ENCODE measurements around the gene EFEMP2. TPM values are rescaled to one million over a fixed set of nuclear protein-coding genes. Genes with fewer than 3 reads are reported as not detected.

EFEMP2 gene
- total RNA-seq, 1 experiment from 2014 or later = 21.5 TPM

- H3K9me3 ChIP-seq (replicated peaks) = no peaks in the 10 kb centered on the region
- H3K4me3 ChIP-seq = no peak overlapping the region
- H3K36me3 ChIP-seq = peaks cover 17% of the 10 kb centered on the region
- DNase-seq = no peak
- H3K4me1 ChIP-seq = no peaks in the 10 kb centered on the region
- H3K27me3 ChIP-seq = no peaks in the 10 kb centered on the region
- no peak overlapping the region for H3K27ac ChIP-seq
Measured at GRCh38 chr11:65883786-65884715, 11.5 kb upstream of the EFEMP2 start.

GRCh38 chr11:65883058-65883761, 10.6 kb upstream of the EFEMP2 start:
- no peak overlapping the region for H3K4me3 ChIP-seq
- DNase-seq = no peak
- peaks cover 17% of the 10 kb centered on the region for H3K36me3 ChIP-seq
- no peaks in the 10 kb centered on the region for H3K9me3 ChIP-seq (replicated peaks)
- H3K4me1 ChIP-seq = no peaks in the 10 kb centered on the region
- H3K27ac ChIP-seq = no peak overlapping the region
- no peaks in the 10 kb centered on the region for H3K27me3 ChIP-seq

- H3K9me3 ChIP-seq (replicated peaks) = no peaks in the 10 kb centered on the region
- DNase-seq = no peak
- H3K36me3 ChIP-seq = peaks cover 17% of the 10 kb centered on the region
- H3K4me1 ChIP-seq = no peaks in the 10 kb centered on the region
- no peak overlapping the region for H3K4me3 ChIP-seq
- H3K27me3 ChIP-seq = no peaks in the 10 kb centered on the region
- no peak overlapping the region for H3K27ac ChIP-seq
Measured at GRCh38 chr11:65882120-65883057, 9.8 kb upstream of the EFEMP2 start.

- Histone ChIP-seq H3K4me3 (no peak overlapping the region), H3K27me3 (no peaks in the 10 kb centered on the region), H3K36me3 (peaks cover 17% of the 10 kb centered on the region), H3K9me3 (replicated peaks) (no peaks in the 10 kb centered on the region), H3K4me1 (no peaks in the 10 kb centered on the region), H3K27ac (no peak overlapping the region)
- no peak for DNase-seq
Measured at GRCh38 chr11:65880844-65881421, 8.3 kb upstream of the EFEMP2 start.

GRCh38 chr11:65880027-65880426, 7.4 kb upstream of the EFEMP2 start:
- Histone ChIP-seq H3K27me3 (no peaks in the 10 kb centered on the region), H3K4me3 (no peak overlapping the region), H3K36me3 (peaks cover 15% of the 10 kb centered on the region), H3K9me3 (replicated peaks) (no peaks in the 10 kb centered on the region), H3K4me1 (no peaks in the 10 kb centered on the region), H3K27ac (no peak overlapping the region)
- no peak for DNase-seq

GRCh38 chr11:65879617-65880016, 7.0 kb upstream of the EFEMP2 start, which contains the start of gene CTSW:
Gene CTSW, plus strand, starts transcription at chr11:65879837. Its CDS starts 18 bp downstream, at chr11:65879855.
- no peak within 1 kb of the TSS for H3K27ac ChIP-seq
- no peaks in the 10 kb centered on the region for H3K27me3 ChIP-seq
- DNase-seq = no peak
- no peak within 1 kb of the TSS for H3K4me3 ChIP-seq
- H3K4me1 ChIP-seq = no peaks in the 10 kb centered on the region
- peaks cover 13% of the 10 kb centered on the region for H3K36me3 ChIP-seq
- no peaks in the 10 kb centered on the region for H3K9me3 ChIP-seq (replicated peaks)

GRCh38 chr11:65873318-65874156, 937 bp upstream of the EFEMP2 start:
- H3K9me3 ChIP-seq (replicated peaks) = no peaks in the 10 kb centered on the region
- H3K4me1 ChIP-seq = peaks cover 5% of the 10 kb centered on the region; the same call in 1 of the 2 replicates
- no peaks in the 10 kb centered on the region for H3K36me3 ChIP-seq
- H3K27ac ChIP-seq = no peak overlapping the region
- peak; percentile 93 to 95 for DNase-seq
- H3K27me3 ChIP-seq = no peaks in the 10 kb centered on the region
- peak overlapping the region; percentile 58 for H3K4me3 ChIP-seq

GRCh38 chr11:65871811-65872548, 620 bp downstream of the EFEMP2 start:
- DNase-seq = peak; percentile 42 to 55
- peak overlapping the region; percentile 19; the same call in 1 of the 2 replicates for H3K27ac ChIP-seq
- no peaks in the 10 kb centered on the region for H3K27me3 ChIP-seq
- no peaks in the 10 kb centered on the region for H3K9me3 ChIP-seq (replicated peaks)
- peaks cover 7% of the 10 kb centered on the region for H3K36me3 ChIP-seq
- H3K4me1 ChIP-seq = peaks cover 5% of the 10 kb centered on the region; the same call in 1 of the 2 replicates
- peak overlapping the region; percentile 58 for H3K4me3 ChIP-seq

- Histone ChIP-seq H3K36me3 (peaks cover 14% of the 10 kb centered on the region), H3K9me3 (replicated peaks) (no peaks in the 10 kb centered on the region), H3K4me1 (peaks cover 5% of the 10 kb centered on the region; the same call in 1 of the 2 replicates), H3K4me3 (no peak overlapping the region), H3K27ac (no peak overlapping the region), H3K27me3 (no peaks in the 10 kb centered on the region)
- DNase-seq = no peak
Measured at GRCh38 chr11:65870706-65871681, 1.6 kb downstream of the EFEMP2 start.

GRCh38 chr11:65870307-65870658, 2.3 kb downstream of the EFEMP2 start:
- no peaks in the 10 kb centered on the region for H3K9me3 ChIP-seq (replicated peaks)
- H3K4me3 ChIP-seq = no peak overlapping the region
- H3K36me3 ChIP-seq = peaks cover 20% of the 10 kb centered on the region
- H3K27me3 ChIP-seq = no peaks in the 10 kb centered on the region
- no peak overlapping the region for H3K27ac ChIP-seq
- peaks cover 5% of the 10 kb centered on the region; the same call in 1 of the 2 replicates for H3K4me1 ChIP-seq
- no peak for DNase-seq

GRCh38 chr11:65869643-65870306, 2.8 kb downstream of the EFEMP2 start:
- Histone ChIP-seq H3K4me1 (peaks cover 5% of the 10 kb centered on the region; the same call in 1 of the 2 replicates), H3K36me3 (peaks cover 25% of the 10 kb centered on the region), H3K27me3 (no peaks in the 10 kb centered on the region), H3K27ac (no peak overlapping the region), H3K9me3 (replicated peaks) (no peaks in the 10 kb centered on the region), H3K4me3 (no peak overlapping the region)
- no peak for DNase-seq
